ENCODE measurements around the gene GRK5. TPM values are rescaled to one million over a fixed set of nuclear protein-coding genes. Genes with fewer than 3 reads are reported as not detected.

The GRK5 gene
- total RNA-seq, 1 donor from 2014 or later = 163 TPM

GRCh38 chr10:119364645-119365600, 157.6 kb downstream of the GRK5 start:
- Mint-ChIP-seq H3K36me3 (ENCODE audit: low read depth, unreplicated experiment) (peaks cover 46% of the 10 kb centered on the region), H3K4me3 (ENCODE audit: unreplicated experiment) (peak overlapping the region; percentile 33), H3K4me1 (ENCODE audit: unreplicated experiment) (peaks cover 76% of the 10 kb centered on the region), H3K9me3 (ENCODE audit: unreplicated experiment) (no peaks in the 10 kb centered on the region), H3K27me3 (ENCODE audit: unreplicated experiment) (peaks cover 32% of the 10 kb centered on the region), H3K27ac (ENCODE audit: unreplicated experiment) (peak overlapping the region; percentile 52)
- TF ChIP-seq CTCF (IDR thresholded peaks at IDR 0.05; ENCODE audit: unreplicated experiment) = no peak
- DNase-seq (ENCODE audit: low spot score) = no peak

GRCh38 chr10:119365773-119366599, 158.6 kb downstream of the GRK5 start:
- H3K27ac Mint-ChIP-seq (ENCODE audit: unreplicated experiment) = peak overlapping the region; percentile 82

GRCh38 chr10:119367841-119368549, 160.6 kb downstream of the GRK5 start:
- peak; percentile 53 for DNase-seq (ENCODE audit: low spot score)
- peak overlapping the region; percentile 82 for H3K27ac Mint-ChIP-seq (ENCODE audit: unreplicated experiment)
- peaks cover 31% of the 10 kb centered on the region for H3K27me3 Mint-ChIP-seq (ENCODE audit: unreplicated experiment)
- H3K4me3 Mint-ChIP-seq (ENCODE audit: unreplicated experiment) = no peak overlapping the region
- TF ChIP-seq CTCF (IDR thresholded peaks at IDR 0.05; ENCODE audit: unreplicated experiment) = no peak
- no peaks in the 10 kb centered on the region for H3K9me3 Mint-ChIP-seq (ENCODE audit: unreplicated experiment)
- H3K36me3 Mint-ChIP-seq (ENCODE audit: low read depth, unreplicated experiment) = peaks cover 36% of the 10 kb centered on the region
- peaks cover 85% of the 10 kb centered on the region for H3K4me1 Mint-ChIP-seq (ENCODE audit: unreplicated experiment)

More at GRCh38 chr10:119365773-119366599, 158.6 kb downstream of the GRK5 start:
- H3K4me3 Mint-ChIP-seq (ENCODE audit: unreplicated experiment) = no peak overlapping the region
- H3K36me3 Mint-ChIP-seq (ENCODE audit: low read depth, unreplicated experiment) = peaks cover 40% of the 10 kb centered on the region
- H3K9me3 Mint-ChIP-seq (ENCODE audit: unreplicated experiment) = no peaks in the 10 kb centered on the region
- H3K27me3 Mint-ChIP-seq (ENCODE audit: unreplicated experiment) = peaks cover 33% of the 10 kb centered on the region
- peaks cover 77% of the 10 kb centered on the region for H3K4me1 Mint-ChIP-seq (ENCODE audit: unreplicated experiment)
- TF ChIP-seq CTCF (IDR thresholded peaks at IDR 0.05; ENCODE audit: unreplicated experiment) = no peak
- no peak for DNase-seq (ENCODE audit: low spot score)

- no peak for DNase-seq (ENCODE audit: low spot score)
- no peak overlapping the region for H3K4me3 Mint-ChIP-seq (ENCODE audit: unreplicated experiment)
- peaks cover 87% of the 10 kb centered on the region for H3K4me1 Mint-ChIP-seq (ENCODE audit: unreplicated experiment)
- TF ChIP-seq CTCF (IDR thresholded peaks at IDR 0.05; ENCODE audit: unreplicated experiment) = no peak
- H3K27ac Mint-ChIP-seq (ENCODE audit: unreplicated experiment) = peak overlapping the region; percentile 57
- H3K27me3 Mint-ChIP-seq (ENCODE audit: unreplicated experiment) = peaks cover 32% of the 10 kb centered on the region
- no peaks in the 10 kb centered on the region for H3K9me3 Mint-ChIP-seq (ENCODE audit: unreplicated experiment)
- H3K36me3 Mint-ChIP-seq (ENCODE audit: low read depth, unreplicated experiment) = peaks cover 37% of the 10 kb centered on the region
Observed at GRCh38 chr10:119368581-119368980, 161.2 kb downstream of the GRK5 start.

Data from endothelial cell (in vitro differentiated cells).